Stimulated activated naive CD8-positive, alpha-beta T cell treated with anti-CD3 and anti-CD28 coated beads, Interleukin-15, Interleukin-2, amounts not matched to agents 100 ng/mL and 50 ng/mL, for 24 hours (primary cell): ENCODE measurements around the gene RBCK1.

Experiments used
- H3K27ac Mint-ChIP-seq: one replicate; pipeline ENCODE4 v1.8.0; 2021; ENCODE audit warnings: mild to moderate bottlenecking, mixed read lengths
- H3K27me3 Mint-ChIP-seq: one replicate; pipeline ENCODE4 v1.8.0; 2021; ENCODE audit warnings: mixed read lengths
- H3K36me3 Mint-ChIP-seq: one replicate; pipeline ENCODE4 v1.8.0; 2021; ENCODE audit warnings: low read depth, mixed read lengths
- H3K4me1 Mint-ChIP-seq: one replicate; pipeline ENCODE4 v1.8.0; 2021; ENCODE audit warnings: low read depth, mixed read lengths
- H3K4me3 Mint-ChIP-seq: one replicate; pipeline ENCODE4 v1.8.0; 2021; ENCODE audit warnings: mild to moderate bottlenecking, mixed read lengths
- H3K9me3 Mint-ChIP-seq: one replicate; pipeline ENCODE4 v1.8.0; 2021; ENCODE audit warnings: mixed read lengths

Gene RBCK1

DNA sequence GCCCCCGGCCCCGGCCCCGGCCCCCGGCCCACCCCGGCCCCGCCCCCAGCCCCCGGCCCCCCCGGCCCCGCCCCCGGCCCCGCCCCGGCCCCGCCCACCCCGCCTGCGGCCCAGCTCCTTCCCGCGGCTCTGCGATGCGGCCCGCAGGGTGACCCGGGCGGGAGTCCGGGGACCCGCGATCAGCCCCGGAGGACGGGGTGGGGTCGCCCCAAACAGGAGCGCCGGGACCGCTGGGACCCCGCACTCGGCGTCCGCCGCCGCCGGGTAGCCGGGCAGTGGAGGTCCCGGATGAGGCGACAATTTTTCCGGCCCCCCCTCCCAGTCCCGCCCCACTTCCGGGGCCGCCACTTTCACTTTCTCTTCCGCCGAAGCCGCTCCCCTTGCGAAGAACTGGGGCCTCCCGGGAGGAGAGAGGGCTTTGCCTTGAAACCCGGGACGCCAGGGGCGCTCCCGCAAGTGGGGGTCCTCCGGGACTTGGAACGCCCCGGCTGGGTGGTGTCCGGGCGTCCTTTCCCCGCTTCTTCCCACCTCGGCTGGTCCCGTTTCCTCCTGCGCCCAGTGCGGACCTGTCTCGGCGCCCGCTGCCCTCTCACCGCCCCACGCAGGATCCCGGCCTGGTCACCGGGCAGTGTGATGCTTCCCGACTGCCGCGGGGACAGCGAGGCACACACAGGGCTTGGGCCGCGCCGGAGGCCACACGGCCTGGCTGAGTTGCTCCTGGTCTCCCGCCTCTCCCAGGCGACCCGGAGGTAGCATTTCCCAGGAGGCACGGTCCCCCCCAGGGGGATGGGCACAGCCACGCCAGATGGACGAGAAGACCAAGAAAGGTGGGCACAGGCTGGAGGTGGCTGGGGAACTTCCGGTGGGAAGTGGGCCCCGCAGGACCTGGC, at the start of gene RBCK1:
TSS of gene RBCK1 (plus strand) at position 347 of the 890 bp plus-strand sequence. CDS start at position 806, 459 bp downstream.
- peaks cover 50% of the 10 kb centered on the region for H3K4me1 Mint-ChIP-seq

DNA sequence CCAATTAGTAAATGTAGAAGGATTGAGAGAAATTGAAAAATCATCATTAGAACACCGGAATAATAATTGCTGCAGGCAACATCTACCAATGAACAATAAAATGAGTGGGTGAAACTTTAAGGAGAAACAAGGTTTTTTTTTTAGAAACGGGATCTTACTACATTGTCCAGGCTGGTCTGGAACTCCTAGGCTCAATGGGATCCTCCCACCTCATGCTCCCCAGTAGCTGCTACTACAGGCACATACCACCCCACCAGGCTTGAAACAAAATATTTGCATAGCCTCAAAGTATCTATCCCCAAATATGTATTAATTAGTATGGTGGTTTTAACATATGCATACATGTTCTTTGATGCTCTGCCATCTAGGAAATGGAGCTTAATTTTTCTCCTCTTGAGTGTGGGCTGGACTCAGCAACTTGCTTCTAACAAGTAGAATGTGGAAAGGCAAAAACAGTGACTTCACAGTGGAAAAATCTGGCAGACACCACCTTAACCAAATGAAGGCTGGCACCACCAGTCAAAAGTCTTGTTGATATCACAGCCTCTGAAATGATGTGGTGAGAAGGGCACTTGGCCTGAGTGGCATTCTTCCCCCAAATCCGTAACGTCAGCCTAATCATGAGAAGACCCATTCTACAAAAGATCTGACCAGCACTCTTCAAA, 49.1 kb upstream of the RBCK1 start:
- no peak overlapping the region for H3K4me3 Mint-ChIP-seq
- peaks cover 9% of the 10 kb centered on the region for H3K4me1 Mint-ChIP-seq
- no peak overlapping the region for H3K27ac Mint-ChIP-seq
- no peaks in the 10 kb centered on the region for H3K9me3 Mint-ChIP-seq
- no peaks in the 10 kb centered on the region for H3K36me3 Mint-ChIP-seq
- no peaks in the 10 kb centered on the region for H3K27me3 Mint-ChIP-seq

More for the DNA sequence above, at the start of gene RBCK1:
- Mint-ChIP-seq H3K27ac (peak within 1 kb of the TSS; percentile 97), H3K9me3 (no peaks in the 10 kb centered on the region), H3K27me3 (no peaks in the 10 kb centered on the region), H3K4me3 (peak within 1 kb of the TSS; percentile 99), H3K36me3 (peaks cover 40% of the 10 kb centered on the region)

GRCh38 chr20:361561-361960, 46.5 kb upstream of the RBCK1 start:
- Mint-ChIP-seq H3K27me3 (no peaks in the 10 kb centered on the region), H3K36me3 (no peaks in the 10 kb centered on the region), H3K27ac (no peak overlapping the region), H3K9me3 (no peaks in the 10 kb centered on the region), H3K4me3 (no peak overlapping the region), H3K4me1 (peaks cover 30% of the 10 kb centered on the region)

GRCh38 chr20:362271-363254, 45.5 kb upstream of the RBCK1 start:
- no peaks in the 10 kb centered on the region for H3K9me3 Mint-ChIP-seq
- H3K4me1 Mint-ChIP-seq: peaks cover 30% of the 10 kb centered on the region
- no peaks in the 10 kb centered on the region for H3K36me3 Mint-ChIP-seq
- H3K27me3 Mint-ChIP-seq: no peaks in the 10 kb centered on the region
- H3K4me3 Mint-ChIP-seq: no peak overlapping the region
- H3K27ac Mint-ChIP-seq: peak overlapping the region; percentile 37

GRCh38 chr20:363319-364078, 44.6 kb upstream of the RBCK1 start:
- Mint-ChIP-seq H3K9me3 (no peaks in the 10 kb centered on the region), H3K27ac (no peak overlapping the region)

DNA sequence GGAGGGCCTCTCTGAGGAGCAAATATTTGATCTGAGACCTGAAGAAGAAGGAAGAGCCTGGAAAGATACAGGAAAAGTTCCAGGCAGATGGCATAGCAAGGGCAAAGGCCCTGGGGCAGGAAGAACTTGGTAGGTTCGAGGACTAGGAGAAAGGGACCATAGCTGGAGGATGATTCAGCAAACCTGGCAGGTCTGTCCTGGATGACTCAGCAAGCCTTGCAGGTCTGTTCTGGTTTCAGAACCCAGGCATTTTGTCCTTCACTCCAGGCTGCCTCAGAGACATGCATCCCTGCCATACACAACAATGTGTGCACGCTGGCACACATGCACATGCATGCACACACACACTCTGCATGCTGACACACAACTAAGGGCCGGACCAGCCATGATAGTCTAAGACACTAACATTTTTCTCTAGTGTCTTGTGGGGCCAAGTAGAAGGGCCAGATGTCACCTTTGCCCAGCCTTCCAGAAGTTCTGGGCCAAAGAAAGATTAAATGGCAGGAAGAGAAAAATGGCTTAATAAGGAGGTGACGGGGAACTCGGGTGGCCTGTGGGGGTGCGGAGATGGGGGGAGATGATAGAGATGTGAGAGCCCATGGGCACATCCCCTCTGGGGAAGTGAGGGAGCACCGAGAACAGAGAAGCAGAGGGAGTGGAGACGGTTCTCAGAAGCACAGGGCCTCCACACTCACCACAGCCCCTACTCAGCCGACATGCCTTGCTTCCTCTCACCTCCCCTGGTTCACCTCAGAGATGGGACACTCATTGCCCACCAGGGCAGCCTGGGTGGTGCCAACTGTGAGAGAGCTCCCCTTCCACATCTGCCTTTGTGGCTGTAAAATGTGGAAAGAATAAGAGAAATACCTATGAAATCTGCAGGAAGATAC, 42.9 kb upstream of the RBCK1 start:
- H3K9me3 Mint-ChIP-seq: no peaks in the 10 kb centered on the region
- no peak overlapping the region for H3K4me3 Mint-ChIP-seq
- no peaks in the 10 kb centered on the region for H3K36me3 Mint-ChIP-seq
- H3K27me3 Mint-ChIP-seq: no peaks in the 10 kb centered on the region
- H3K27ac Mint-ChIP-seq: peak overlapping the region; percentile 7
- H3K4me1 Mint-ChIP-seq: peaks cover 30% of the 10 kb centered on the region

More at GRCh38 chr20:363319-364078, 44.6 kb upstream of the RBCK1 start:
- Mint-ChIP-seq H3K4me3 (no peak overlapping the region), H3K27me3 (no peaks in the 10 kb centered on the region), H3K4me1 (peaks cover 30% of the 10 kb centered on the region), H3K36me3 (no peaks in the 10 kb centered on the region)

DNA sequence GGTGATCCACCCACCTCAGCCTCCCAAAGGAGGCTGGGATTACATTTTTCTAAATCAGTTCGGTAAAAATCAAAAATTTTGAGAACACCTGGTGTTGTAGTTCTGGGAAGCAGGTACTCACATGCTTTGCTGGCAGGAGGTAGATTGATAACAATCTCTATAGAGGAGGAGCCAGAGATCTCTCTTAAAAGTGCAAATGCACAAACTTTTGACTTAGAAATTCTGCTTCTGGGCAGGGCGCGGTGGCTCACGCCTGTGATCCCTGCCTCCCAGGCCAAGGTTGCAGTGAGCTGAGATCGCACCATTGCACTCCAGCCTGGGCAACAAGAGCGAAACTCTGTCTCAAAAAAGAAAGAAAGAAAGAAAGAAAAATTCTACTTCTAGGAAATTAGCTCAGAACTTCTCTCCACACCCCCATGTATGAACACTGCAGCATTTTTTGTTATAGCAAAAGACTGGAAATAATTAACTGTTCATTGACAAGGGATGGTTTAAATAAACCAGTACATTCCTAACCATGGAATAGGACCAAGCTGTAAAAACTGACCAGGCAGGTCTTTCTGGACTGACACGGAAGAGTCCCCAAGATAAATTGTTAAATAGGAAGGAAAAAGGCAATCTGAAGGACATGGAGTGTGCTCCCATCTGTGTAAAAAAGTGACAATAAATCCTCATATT, 41.9 kb upstream of the RBCK1 start:
- no peak overlapping the region for H3K27ac Mint-ChIP-seq
- H3K9me3 Mint-ChIP-seq: no peaks in the 10 kb centered on the region
- H3K36me3 Mint-ChIP-seq: no peaks in the 10 kb centered on the region
- H3K4me1 Mint-ChIP-seq: peaks cover 30% of the 10 kb centered on the region
- H3K27me3 Mint-ChIP-seq: no peaks in the 10 kb centered on the region
- H3K4me3 Mint-ChIP-seq: no peak overlapping the region

DNA sequence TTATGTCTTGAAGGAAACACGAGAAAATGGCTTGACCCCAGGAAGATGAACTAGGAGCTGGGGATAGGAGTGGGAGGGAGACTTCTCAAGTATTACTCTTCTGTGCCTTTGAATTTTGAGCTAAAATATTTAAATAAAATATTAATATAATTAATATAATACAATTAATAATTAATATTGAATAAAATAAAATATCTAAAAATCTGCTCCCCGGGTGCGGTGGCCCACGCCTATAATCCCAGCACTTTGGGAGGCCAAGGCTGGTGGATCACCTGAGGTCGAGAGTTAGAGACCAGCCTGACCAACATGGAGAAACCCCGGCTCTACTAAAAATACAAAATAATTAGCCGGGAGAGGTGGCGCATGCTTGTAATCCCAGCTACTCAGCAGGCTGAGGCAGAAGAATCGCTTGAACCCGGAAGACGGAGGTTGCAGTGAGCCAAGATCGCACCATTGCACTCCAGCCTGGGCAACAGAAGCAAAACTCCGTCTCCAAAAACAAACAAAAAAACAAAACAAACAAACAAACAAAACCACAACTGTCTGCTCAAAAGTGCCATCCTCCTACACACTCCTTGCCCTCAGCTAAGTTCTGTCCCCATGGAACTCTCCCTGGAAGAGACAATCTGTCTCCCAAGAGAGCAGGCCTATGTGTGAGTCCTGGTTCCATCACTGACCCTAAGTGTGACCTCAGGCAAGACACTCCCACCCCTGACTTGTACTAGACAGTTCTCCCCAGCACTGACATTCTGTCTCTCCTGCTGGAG, 41.2 kb upstream of the RBCK1 start:
- Mint-ChIP-seq H3K9me3 (no peaks in the 10 kb centered on the region), H3K27ac (peak overlapping the region; percentile 10), H3K4me3 (no peak overlapping the region), H3K4me1 (peaks cover 32% of the 10 kb centered on the region), H3K27me3 (no peaks in the 10 kb centered on the region), H3K36me3 (no peaks in the 10 kb centered on the region)

DNA sequence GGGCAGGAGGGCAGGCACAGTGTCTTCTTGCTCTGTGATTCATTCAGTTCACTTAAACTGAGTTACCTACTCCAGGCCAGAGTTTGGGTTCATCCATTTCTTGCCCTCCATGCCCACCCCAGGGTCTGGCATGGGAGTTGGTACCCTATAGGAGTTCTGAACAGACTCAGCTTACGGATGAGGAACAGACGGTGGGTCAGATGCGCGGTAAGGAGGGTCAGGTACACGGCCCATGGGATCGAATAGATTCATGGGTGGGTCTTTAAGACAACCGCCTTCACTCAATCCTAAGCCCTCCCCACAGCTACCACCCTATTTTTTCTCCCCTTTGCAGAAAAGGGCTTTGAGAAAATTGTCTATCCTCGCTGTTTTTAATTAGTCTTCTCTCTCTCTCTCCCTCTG, 40.6 kb upstream of the RBCK1 start:
- Mint-ChIP-seq H3K36me3 (no peaks in the 10 kb centered on the region), H3K27ac (no peak overlapping the region), H3K27me3 (no peaks in the 10 kb centered on the region), H3K9me3 (no peaks in the 10 kb centered on the region), H3K4me3 (no peak overlapping the region), H3K4me1 (peaks cover 34% of the 10 kb centered on the region)

GRCh38 chr20:368915-369314, 39.2 kb upstream of the RBCK1 start:
- no peak overlapping the region for H3K27ac Mint-ChIP-seq
- no peaks in the 10 kb centered on the region for H3K9me3 Mint-ChIP-seq
- H3K27me3 Mint-ChIP-seq: no peaks in the 10 kb centered on the region
- H3K4me3 Mint-ChIP-seq: no peak overlapping the region
- no peaks in the 10 kb centered on the region for H3K36me3 Mint-ChIP-seq
- peaks cover 43% of the 10 kb centered on the region for H3K4me1 Mint-ChIP-seq

- no peak overlapping the region for H3K27ac Mint-ChIP-seq
- no peak overlapping the region for H3K4me3 Mint-ChIP-seq
- peaks cover 33% of the 10 kb centered on the region for H3K4me1 Mint-ChIP-seq
- no peaks in the 10 kb centered on the region for H3K27me3 Mint-ChIP-seq
- no peaks in the 10 kb centered on the region for H3K36me3 Mint-ChIP-seq
- H3K9me3 Mint-ChIP-seq: no peaks in the 10 kb centered on the region
These were observed 37.9 kb upstream of the RBCK1 start for GRCh38 chr20:370151-370600.

DNA sequence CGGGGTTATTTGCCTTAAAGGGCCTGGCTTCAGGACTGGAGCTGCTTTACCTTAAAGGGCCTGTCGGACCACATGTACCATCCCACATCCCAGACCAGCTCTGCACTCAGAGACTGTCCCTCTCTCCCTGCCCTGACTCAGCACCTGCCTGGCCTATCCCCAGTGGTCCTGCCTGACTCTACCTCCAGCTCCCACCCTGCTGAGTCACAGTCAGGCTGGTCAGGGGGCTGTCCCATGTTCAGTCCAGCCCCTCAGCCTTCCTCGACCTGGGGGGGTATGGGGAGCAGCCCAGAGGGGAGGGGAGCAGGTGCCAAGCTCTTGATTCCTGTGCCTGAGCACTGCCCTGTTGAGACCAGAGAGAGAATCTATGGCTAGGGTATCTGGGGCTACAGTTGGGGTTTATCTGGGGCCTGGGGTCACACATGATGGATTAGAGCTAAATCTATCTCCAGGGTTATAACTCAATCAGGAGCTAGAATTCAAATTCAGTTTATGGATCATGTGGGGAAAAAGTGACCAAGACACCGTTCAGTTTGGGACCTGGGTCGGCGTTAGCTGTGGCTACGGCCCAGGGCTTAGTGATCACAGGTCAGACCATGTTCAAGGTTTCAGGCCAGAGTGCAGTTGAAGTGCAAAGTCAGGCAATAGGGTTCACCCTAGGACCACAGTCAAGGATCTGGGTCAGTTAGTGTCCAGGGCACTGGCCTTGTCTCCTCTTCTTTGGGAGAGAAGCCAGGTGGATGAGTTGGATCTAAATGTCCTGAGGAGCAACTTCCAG, 36.9 kb upstream of the RBCK1 start:
- Mint-ChIP-seq H3K4me3 (no peak overlapping the region), H3K4me1 (peaks cover 24% of the 10 kb centered on the region), H3K27me3 (no peaks in the 10 kb centered on the region), H3K36me3 (no peaks in the 10 kb centered on the region), H3K9me3 (no peaks in the 10 kb centered on the region), H3K27ac (no peak overlapping the region)
